ENCODE data around the gene ZNF444. TPM values are rescaled to one million over a fixed set of nuclear protein-coding genes. Genes with fewer than 3 reads are reported as not detected.

The ZNF444 gene
- polyA plus RNA-seq, 1 donor (not counting 4 experiments of a cell fraction or from before 2014, with no cell fraction given) = 9.1 TPM

GRCh38 chr19:56159009-56159559, 18.0 kb downstream of the ZNF444 start:
- Histone ChIP-seq H3K9ac (ENCODE audit: control insufficient read depth, extremely low read depth, insufficient read depth, low read length) (no peak overlapping the region), H2AFZ (ENCODE audit: control insufficient read depth, low read length) (no peak overlapping the region), H3K9me3 (ENCODE audit: control insufficient read depth, low read depth, low read length) (no peaks in the 10 kb centered on the region), H3K4me3 (ENCODE audit: control insufficient read depth in 2 of 3, extremely low read depth in 1 of 3, insufficient read depth in 2 of 3, low read depth in 1 of 3, low read length in 3 of 3) (no peak overlapping the region), H3K4me1 (ENCODE audit: control insufficient read depth, extremely low read depth, insufficient read depth, low read length) (no peaks in the 10 kb centered on the region), H3K79me2 (ENCODE audit: control insufficient read depth, insufficient read depth, low read length) (no peaks in the 10 kb centered on the region), H3K9me1 (ENCODE audit: control insufficient read depth, extremely low read depth, insufficient read depth, low read length) (no peaks in the 10 kb centered on the region), H3K27me3 (ENCODE audit: control insufficient read depth, extremely low read depth, insufficient read depth, low read length) (no peaks in the 10 kb centered on the region), H4K20me1 (ENCODE audit: control insufficient read depth, extremely low read depth, insufficient read depth, low read length) (peaks cover 2% of the 10 kb centered on the region), H3K27ac (ENCODE audit: control insufficient read depth, insufficient read depth, low read length) (no peak overlapping the region), H3K36me3 (ENCODE audit: control insufficient read depth in 2 of 2, extremely low read depth in 1 of 2, insufficient read depth in 2 of 2, low read length in 2 of 2) (peaks cover 5 to 10% of the 10 kb centered on the region in 2 experiments), H3K4me2 (ENCODE audit: control insufficient read depth, extremely low read depth, insufficient read depth, low read depth, low read length) (no peak overlapping the region)
- FAIRE-seq = no peak
- dilution Hi-C loops (cut with MboI; ENCODE audit: extremely low pct_ligation_motif_present, low sequenced_read_pairs) = no loop called here
- DNase-seq (ENCODE audit: low read depth, low spot score) = no peak
- no peak for TF ChIP-seq EZH2 (IDR thresholded peaks at IDR 0.05; ENCODE audit: low read length)
- no peak for TF ChIP-seq CTCF (optimal IDR thresholded peaks at IDR 0.05 in 1 of 3, IDR thresholded peaks at IDR 0.05 in 1 of 3, conservative IDR thresholded peaks at IDR 0.05 in 1 of 3; ENCODE audit: extremely low read depth in 1 of 3, insufficient read depth in 2 of 3, low read length in 3 of 3)

- Histone ChIP-seq H3K4me1 (ENCODE audit: control insufficient read depth, extremely low read depth, insufficient read depth, low read length) (no peaks in the 10 kb centered on the region), H3K4me2 (ENCODE audit: control insufficient read depth, extremely low read depth, insufficient read depth, low read depth, low read length) (no peak overlapping the region), H3K36me3 (ENCODE audit: control insufficient read depth in 2 of 2, extremely low read depth in 1 of 2, insufficient read depth in 2 of 2, low read length in 2 of 2) (peaks cover 5 to 10% of the 10 kb centered on the region in 2 experiments), H3K9ac (ENCODE audit: control insufficient read depth, extremely low read depth, insufficient read depth, low read length) (no peak overlapping the region), H3K4me3 (ENCODE audit: control insufficient read depth in 2 of 3, extremely low read depth in 1 of 3, insufficient read depth in 2 of 3, low read depth in 1 of 3, low read length in 3 of 3) (no peak overlapping the region), H3K9me1 (ENCODE audit: control insufficient read depth, extremely low read depth, insufficient read depth, low read length) (no peaks in the 10 kb centered on the region), H3K9me3 (ENCODE audit: control insufficient read depth, low read depth, low read length) (no peaks in the 10 kb centered on the region), H3K27me3 (ENCODE audit: control insufficient read depth, extremely low read depth, insufficient read depth, low read length) (no peaks in the 10 kb centered on the region), H2AFZ (ENCODE audit: control insufficient read depth, low read length) (no peak overlapping the region), H3K79me2 (ENCODE audit: control insufficient read depth, insufficient read depth, low read length) (no peaks in the 10 kb centered on the region), H4K20me1 (ENCODE audit: control insufficient read depth, extremely low read depth, insufficient read depth, low read length) (no peaks in the 10 kb centered on the region), H3K27ac (ENCODE audit: control insufficient read depth, insufficient read depth, low read length) (no peak overlapping the region)
- FAIRE-seq = no peak
- dilution Hi-C loops (cut with MboI; ENCODE audit: extremely low pct_ligation_motif_present, low sequenced_read_pairs) = no loop called here
- DNase-seq (ENCODE audit: low read depth, low spot score) = no peak
- TF ChIP-seq EZH2 (IDR thresholded peaks at IDR 0.05; ENCODE audit: low read length) (no peak), CTCF (optimal IDR thresholded peaks at IDR 0.05 in 1 of 3, IDR thresholded peaks at IDR 0.05 in 1 of 3, conservative IDR thresholded peaks at IDR 0.05 in 1 of 3; ENCODE audit: extremely low read depth in 1 of 3, insufficient read depth in 2 of 3, low read length in 3 of 3) (no peak)
Measured at GRCh38 chr19:56159622-56160271, 18.7 kb downstream of the ZNF444 start.

Data from keratinocyte (primary cell).